Left ventricle myocardium superior (tissue), 1 donor: ENCODE measurements around the gene UHRF2. TPM values are rescaled to one million over a fixed set of nuclear protein-coding genes. Genes with fewer than 3 reads are reported as not detected.
"Not testable (repeated sequence)": the region's sequence is repeated elsewhere in the genome, so short reads cannot be mapped to it uniquely, and the experiment has no call there.

Experiments
- ATAC-seq: fragments of 200-7000 bp; cut with Tn5 transposase; one replicate; pipeline ENCODE4 v1.9.1; 2020; ENCODE audit warnings: mild to moderate bottlenecking, moderate library complexity
- DNase-seq: peaks from one replicate; pipeline ENCODE4 v3.0.0-alpha.2; 2020
- intact Hi-C: fragments of 100-400 bp; cut with micrococcal nuclease; formaldehyde crosslinking; loops from one replicate; pipeline ENCODE4 v1.11.0; 2022
- total RNA-seq: library from RNA; stranded (reverse); fragmentation: NEBNext Ultra II Directional; extraction: Animal tissue kit (Norgen Biotek cat#: 25700); gene quantifications from one replicate; pipeline ENCODE4 v1.2.1, GENCODE V29; 2021
- donor health status: DM: no; HTN: yes; CAD: no; lungs with severe emphysema.

UHRF2 gene
- total RNA-seq, 1 donor from 2014 or later: 19.0 TPM

GRCh38 chr9:6418764-6419163 is 5.8 kb downstream of the UHRF2 start:
- DNase-seq (no peak), ATAC-seq (no peak)
- intact Hi-C loops: no loop called here

- ATAC-seq (no peak), DNase-seq (no peak)
- intact Hi-C loops: no loop called here
Observed at GRCh38 chr9:6424940-6425339, 11.9 kb downstream of the UHRF2 start.

GRCh38 chr9:6426117-6426516 is 13.1 kb downstream of the UHRF2 start:
- intact Hi-C loops: no loop called here
- ATAC-seq: no peak

GRCh38 chr9:6428940-6429889 is 16.2 kb downstream of the UHRF2 start:
- intact Hi-C loops: no loop called here
- no peak for DNase-seq
- ATAC-seq: no peak

More at GRCh38 chr9:6426117-6426516, 13.1 kb downstream of the UHRF2 start:
- DNase-seq: no peak

GRCh38 chr9:6431038-6431437 is 18.0 kb downstream of the UHRF2 start:
- intact Hi-C loops: no loop called here
- DNase-seq (no peak), ATAC-seq (no peak)

- no peak for ATAC-seq
- no peak for DNase-seq
- intact Hi-C loops: no loop called here
Observed at GRCh38 chr9:6433410-6433809, 20.4 kb downstream of the UHRF2 start.

GRCh38 chr9:6439051-6439703 is 26.2 kb downstream of the UHRF2 start:
- ATAC-seq: no peak
- no peak for DNase-seq
- intact Hi-C loops: no loop called here

GRCh38 chr9:6440405-6440804 is 27.4 kb downstream of the UHRF2 start:
- ATAC-seq (no peak), DNase-seq (no peak)
- intact Hi-C loops: no loop called here

GRCh38 chr9:6441269-6441668 is 28.3 kb downstream of the UHRF2 start:
- DNase-seq: no peak
- intact Hi-C loops: no loop called here
- ATAC-seq: no peak

GRCh38 chr9:6443661-6444060 is 30.7 kb downstream of the UHRF2 start:
- intact Hi-C loops: no loop called here
- ATAC-seq: no peak
- no peak for DNase-seq

GRCh38 chr9:6444128-6444527 is 31.1 kb downstream of the UHRF2 start:
- no peak for DNase-seq
- no peak for ATAC-seq
- intact Hi-C loops: no loop called here

- DNase-seq: no peak
- intact Hi-C loops: no loop called here
- peak; percentile 13 for ATAC-seq
Observed at GRCh38 chr9:6449086-6449485, 36.1 kb downstream of the UHRF2 start.

- no peak for DNase-seq
- ATAC-seq: peak; percentile 73
- intact Hi-C loops: no loop called here
Observed at GRCh38 chr9:6449645-6450044, 36.6 kb downstream of the UHRF2 start.

GRCh38 chr9:6450641-6451375 is 37.8 kb downstream of the UHRF2 start:
- ATAC-seq (no peak), DNase-seq (no peak)
- intact Hi-C loops: no loop called here

- ATAC-seq, DNase-seq, intact Hi-C loops: not testable (repeated sequence)
Observed at GRCh38 chr9:6455292-6455691, 42.3 kb downstream of the UHRF2 start.

- ATAC-seq, DNase-seq, intact Hi-C loops: not testable (repeated sequence)
Observed at GRCh38 chr9:6458704-6459103, 45.7 kb downstream of the UHRF2 start.

GRCh38 chr9:6459718-6460117 is 46.7 kb downstream of the UHRF2 start:
- no peak for DNase-seq
- intact Hi-C loops: no loop called here
- no peak for ATAC-seq

GRCh38 chr9:6460189-6460768 is 47.3 kb downstream of the UHRF2 start:
- intact Hi-C loops: no loop called here
- no peak for DNase-seq
- no peak for ATAC-seq

- no peak for DNase-seq
- no peak for ATAC-seq
- intact Hi-C loops: no loop called here
Observed at GRCh38 chr9:6461619-6462018, 48.6 kb downstream of the UHRF2 start.
